ENCODE data around the gene CLEC16A. TPM values are rescaled to one million over a fixed set of nuclear protein-coding genes. Genes with fewer than 3 reads are reported as not detected.

Gene CLEC16A
- total and polyA plus RNA-seq, 9 of the 15 experiments (the other 6 are each of a cell fraction or from before 2014, with no cell fraction given), result 1.00 to 22.3 (median 10.0) TPM

DNA sequence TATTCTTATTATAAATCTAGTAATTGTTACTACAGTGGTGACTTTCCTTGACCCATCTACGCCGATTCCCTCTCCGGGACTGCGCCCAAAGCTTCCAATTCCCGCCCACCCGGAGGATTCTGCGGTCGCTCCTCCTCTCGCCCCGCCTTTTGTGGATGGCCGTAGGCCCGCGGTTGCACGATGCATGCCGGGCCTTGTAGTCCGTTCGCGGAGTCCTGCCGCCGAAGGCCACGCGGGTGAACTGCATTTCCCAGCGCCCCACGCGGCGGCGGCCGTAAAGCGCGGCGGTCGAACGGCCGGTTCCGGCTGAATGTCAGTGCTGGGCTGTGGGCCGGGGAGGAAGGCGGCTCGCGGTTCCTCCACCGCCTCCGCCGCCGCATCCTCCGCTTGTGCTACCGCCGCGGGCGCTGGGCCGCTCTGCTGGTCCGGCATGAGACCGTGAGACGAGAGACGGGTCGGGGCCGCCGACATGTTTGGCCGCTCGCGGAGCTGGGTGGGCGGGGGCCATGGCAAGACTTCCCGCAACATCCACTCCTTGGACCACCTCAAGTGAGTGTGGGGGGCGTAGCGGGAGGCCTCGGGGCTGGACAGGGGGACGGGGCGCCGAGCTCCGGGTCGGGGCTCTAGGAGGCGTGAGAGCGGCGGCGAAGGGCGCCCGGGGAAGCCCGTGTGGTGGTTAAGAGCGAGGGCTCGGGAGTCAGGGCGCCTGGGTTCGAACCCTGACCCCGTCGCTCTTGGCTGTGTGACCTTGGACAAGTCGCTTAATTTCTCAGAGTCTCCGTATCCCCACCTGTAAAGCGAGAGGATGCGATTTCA lies at the start of gene CLEC16A (continued):
- TF ChIP-seq PTTG1 (tag; IDR thresholded peaks at IDR 0.05; ENCODE audit: low read depth) (no peak), KAT2B (IDR thresholded peaks at IDR 0.05; ENCODE audit: low read depth, low read length) (peak; percentile 83), RFX7 (CRISPR knock-in tag; IDR thresholded peaks at IDR 0.05) (no peak), CBFB (CRISPR knock-in tag; IDR thresholded peaks at IDR 0.05) (peak; percentile 91), ETV6 (IDR thresholded peaks at IDR 0.05; ENCODE audit: borderline replicate concordance in 1 of 2, low read depth in 2 of 2, low read length in 1 of 2) (no peak), ETV6 (CRISPR knock-in tag; IDR thresholded peaks at IDR 0.05; ENCODE audit: borderline replicate concordance) (no peak), ZFP1 (CRISPR knock-in tag; IDR thresholded peaks at IDR 0.05) (no peak), HMG20A (CRISPR knock-in tag; conservative IDR thresholded peaks at IDR 0.05) (no peak), ZBTB11 (CRISPR knock-in tag; IDR thresholded peaks at IDR 0.05) (peak in 1 of 3 experiments; percentile 77; a peak in 2 of 6 replicates), MCM7 (IDR thresholded peaks at IDR 0.05) (no peak), ZFX (CRISPR knock-in tag; IDR thresholded peaks at IDR 0.05) (peak; percentile 80)
- TF ChIP-seq, protein P1, sequence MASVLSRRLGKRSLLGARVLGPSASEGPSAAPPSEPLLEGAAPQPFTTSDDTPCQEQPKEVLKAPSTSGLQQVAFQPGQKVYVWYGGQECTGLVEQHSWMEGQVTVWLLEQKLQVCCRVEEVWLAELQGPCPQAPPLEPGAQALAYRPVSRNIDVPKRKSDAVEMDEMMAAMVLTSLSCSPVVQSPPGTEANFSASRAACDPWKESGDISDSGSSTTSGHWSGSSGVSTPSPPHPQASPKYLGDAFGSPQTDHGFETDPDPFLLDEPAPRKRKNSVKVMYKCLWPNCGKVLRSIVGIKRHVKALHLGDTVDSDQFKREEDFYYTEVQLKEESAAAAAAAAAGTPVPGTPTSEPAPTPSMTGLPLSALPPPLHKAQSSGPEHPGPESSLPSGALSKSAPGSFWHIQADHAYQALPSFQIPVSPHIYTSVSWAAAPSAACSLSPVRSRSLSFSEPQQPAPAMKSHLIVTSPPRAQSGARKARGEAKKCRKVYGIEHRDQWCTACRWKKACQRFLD (CRISPR knock-in tag; IDR thresholded peaks at IDR 0.05), result peak; percentile 95
- TF ChIP-seq, protein P2, sequence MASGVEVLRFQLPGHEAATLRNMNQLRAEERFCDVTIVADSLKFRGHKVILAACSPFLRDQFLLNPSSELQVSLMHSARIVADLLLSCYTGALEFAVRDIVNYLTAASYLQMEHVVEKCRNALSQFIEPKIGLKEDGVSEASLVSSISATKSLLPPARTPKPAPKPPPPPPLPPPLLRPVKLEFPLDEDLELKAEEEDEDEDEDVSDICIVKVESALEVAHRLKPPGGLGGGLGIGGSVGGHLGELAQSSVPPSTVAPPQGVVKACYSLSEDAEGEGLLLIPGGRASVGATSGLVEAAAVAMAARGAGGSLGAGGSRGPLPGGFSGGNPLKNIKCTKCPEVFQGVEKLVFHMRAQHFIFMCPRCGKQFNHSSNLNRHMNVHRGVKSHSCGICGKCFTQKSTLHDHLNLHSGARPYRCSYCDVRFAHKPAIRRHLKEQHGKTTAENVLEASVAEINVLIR (CRISPR knock-in tag; IDR thresholded peaks at IDR 0.05), result peak; percentile 39; the same call in 1 of the 2 replicates
- TF ChIP-seq, protein P3, sequence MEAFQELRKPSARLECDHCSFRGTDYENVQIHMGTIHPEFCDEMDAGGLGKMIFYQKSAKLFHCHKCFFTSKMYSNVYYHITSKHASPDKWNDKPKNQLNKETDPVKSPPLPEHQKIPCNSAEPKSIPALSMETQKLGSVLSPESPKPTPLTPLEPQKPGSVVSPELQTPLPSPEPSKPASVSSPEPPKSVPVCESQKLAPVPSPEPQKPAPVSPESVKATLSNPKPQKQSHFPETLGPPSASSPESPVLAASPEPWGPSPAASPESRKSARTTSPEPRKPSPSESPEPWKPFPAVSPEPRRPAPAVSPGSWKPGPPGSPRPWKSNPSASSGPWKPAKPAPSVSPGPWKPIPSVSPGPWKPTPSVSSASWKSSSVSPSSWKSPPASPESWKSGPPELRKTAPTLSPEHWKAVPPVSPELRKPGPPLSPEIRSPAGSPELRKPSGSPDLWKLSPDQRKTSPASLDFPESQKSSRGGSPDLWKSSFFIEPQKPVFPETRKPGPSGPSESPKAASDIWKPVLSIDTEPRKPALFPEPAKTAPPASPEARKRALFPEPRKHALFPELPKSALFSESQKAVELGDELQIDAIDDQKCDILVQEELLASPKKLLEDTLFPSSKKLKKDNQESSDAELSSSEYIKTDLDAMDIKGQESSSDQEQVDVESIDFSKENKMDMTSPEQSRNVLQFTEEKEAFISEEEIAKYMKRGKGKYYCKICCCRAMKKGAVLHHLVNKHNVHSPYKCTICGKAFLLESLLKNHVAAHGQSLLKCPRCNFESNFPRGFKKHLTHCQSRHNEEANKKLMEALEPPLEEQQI (IDR thresholded peaks at IDR 0.05), result no peak

All from K562 (cell line).